Measurements from ENCODE around the gene GTF2I.

The GTF2I gene

DNA sequence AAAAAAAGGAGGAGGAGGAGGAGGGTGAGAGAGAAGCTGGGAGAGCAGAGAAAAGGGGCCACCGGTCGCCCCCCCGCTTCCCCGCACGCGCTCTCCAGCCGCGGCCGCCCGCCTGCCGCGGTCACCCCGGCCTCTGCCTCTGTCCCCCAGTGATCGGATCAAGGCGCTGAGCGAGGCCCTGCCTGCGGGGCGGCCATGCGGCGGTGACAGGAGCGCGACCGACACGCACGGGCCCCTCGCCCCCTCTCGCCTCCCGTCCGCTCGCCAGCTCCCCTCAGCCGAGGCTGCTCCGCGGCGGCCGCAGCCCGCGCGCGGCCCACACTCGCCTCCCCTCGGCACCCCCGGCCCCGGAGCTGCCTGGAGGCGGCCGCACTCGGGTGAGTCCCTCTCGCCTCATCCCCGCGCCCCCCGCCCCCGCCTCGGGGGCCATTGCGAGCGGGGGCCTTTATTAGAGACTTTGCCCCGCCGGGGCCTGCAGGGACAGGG lies at the start of gene GTF2I:
Gene GTF2I, plus strand, starts transcription at position 27 of the 486 bp plus-strand sequence. CDS start 31,411 bp downstream, outside the sequence.
- no peaks in the 10 kb centered on the region for H3K36me3 ChIP-seq (ENCODE audit: control insufficient read depth in 2 of 2, insufficient read depth in 2 of 2, low read length in 2 of 2)
- H3K4me1 ChIP-seq (ENCODE audit: control insufficient read depth in 2 of 2, insufficient read depth in 2 of 2, low read length in 2 of 2): peaks cover 11 to 20% of the 10 kb centered on the region in 2 donors
- H3K9ac ChIP-seq (ENCODE audit: low read depth in 1 of 2, low read length in 2 of 2): peak within 1 kb of the TSS; percentile 81 to 83
- peak within 1 kb of the TSS; percentile 78 to 88 for H3K4me3 ChIP-seq (ENCODE audit: low read length in 2 of 2)
- no peaks in the 10 kb centered on the region for H3K27me3 ChIP-seq (ENCODE audit: control insufficient read depth in 2 of 2, insufficient read depth in 2 of 2, low read length in 2 of 2)
- H3K9me3 ChIP-seq (ENCODE audit: control insufficient read depth in 2 of 2, low read length in 2 of 2): no peaks in the 10 kb centered on the region
- peak within 1 kb of the TSS; percentile 86 to 94 for H3K27ac ChIP-seq (ENCODE audit: low read depth in 2 of 2, low read length in 2 of 2)

DNA sequence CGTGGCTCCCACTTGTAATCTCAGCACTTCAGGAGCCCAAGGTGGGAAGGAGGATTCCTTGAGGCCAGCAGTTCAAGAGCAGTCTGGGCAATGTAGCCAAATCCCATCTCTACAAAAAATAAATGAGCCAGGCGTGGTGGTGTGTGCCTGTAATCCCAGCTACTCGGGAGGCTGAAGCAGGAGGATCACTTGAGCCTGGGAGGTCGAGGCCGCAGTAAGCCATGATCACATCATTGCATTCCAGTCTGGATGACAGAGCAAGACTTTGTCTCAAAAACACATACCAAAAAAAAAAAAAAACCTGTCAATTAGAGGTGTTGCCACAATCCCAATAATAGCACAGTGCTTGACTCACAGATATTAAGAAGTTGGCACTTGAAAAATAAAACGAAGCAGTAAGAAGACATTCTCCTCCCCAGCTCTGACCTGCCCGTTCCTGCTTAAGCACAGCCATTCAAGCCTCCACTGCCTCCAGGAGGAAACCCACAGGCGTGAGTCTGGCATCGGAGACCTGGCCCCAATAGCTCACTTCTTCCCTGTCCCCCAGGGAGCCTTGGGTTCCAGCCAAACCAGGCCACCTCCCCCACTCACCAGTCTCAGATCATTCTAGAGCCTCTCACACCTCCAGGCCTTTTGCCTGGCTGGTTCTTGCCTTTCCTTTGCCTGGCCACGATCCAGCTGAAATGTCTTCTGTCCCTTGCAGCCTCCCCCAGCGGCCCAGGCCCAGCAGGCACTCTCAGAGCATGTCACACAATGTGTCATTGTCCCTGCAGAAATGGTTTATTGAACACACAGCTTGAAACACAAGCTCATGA lies 45.3 kb upstream of the GTF2I start:
- H3K9ac ChIP-seq (ENCODE audit: low read depth in 1 of 2, low read length in 2 of 2): no peak overlapping the region

GRCh38 chr7:74615933-74616780 lies 41.4 kb upstream of the GTF2I start:
- Histone ChIP-seq H3K4me3 (ENCODE audit: low read length in 2 of 2) (no peak overlapping the region), H3K4me1 (ENCODE audit: control insufficient read depth in 2 of 2, insufficient read depth in 2 of 2, low read length in 2 of 2) (peaks cover 0 to 5% of the 10 kb centered on the region in 2 donors), H3K9me3 (ENCODE audit: control insufficient read depth in 2 of 2, low read length in 2 of 2) (no peaks in the 10 kb centered on the region), H3K27me3 (ENCODE audit: control insufficient read depth in 2 of 2, insufficient read depth in 2 of 2, low read length in 2 of 2) (no peaks in the 10 kb centered on the region), H3K9ac (ENCODE audit: low read depth in 1 of 2, low read length in 2 of 2) (no peak overlapping the region), H3K36me3 (ENCODE audit: control insufficient read depth in 2 of 2, insufficient read depth in 2 of 2, low read length in 2 of 2) (no peaks in the 10 kb centered on the region), H3K27ac (ENCODE audit: low read depth in 2 of 2, low read length in 2 of 2) (no peak overlapping the region)

More for the DNA sequence above, 45.3 kb upstream of the GTF2I start:
- Histone ChIP-seq H3K4me1 (ENCODE audit: control insufficient read depth in 2 of 2, insufficient read depth in 2 of 2, low read length in 2 of 2) (peaks cover 2 to 3% of the 10 kb centered on the region in 2 donors), H3K27me3 (ENCODE audit: control insufficient read depth in 2 of 2, insufficient read depth in 2 of 2, low read length in 2 of 2) (no peaks in the 10 kb centered on the region), H3K27ac (ENCODE audit: low read depth in 2 of 2, low read length in 2 of 2) (no peak overlapping the region), H3K36me3 (ENCODE audit: control insufficient read depth in 2 of 2, insufficient read depth in 2 of 2, low read length in 2 of 2) (no peaks in the 10 kb centered on the region), H3K4me3 (ENCODE audit: low read length in 2 of 2) (no peak overlapping the region), H3K9me3 (ENCODE audit: control insufficient read depth in 2 of 2, low read length in 2 of 2) (no peaks in the 10 kb centered on the region)

GRCh38 chr7:74617180-74617744 lies 40.3 kb upstream of the GTF2I start:
- H3K4me3 ChIP-seq (ENCODE audit: low read length in 2 of 2): no peak overlapping the region
- no peaks in the 10 kb centered on the region for H3K27me3 ChIP-seq (ENCODE audit: control insufficient read depth in 2 of 2, insufficient read depth in 2 of 2, low read length in 2 of 2)
- peaks cover 0 to 5% of the 10 kb centered on the region in 2 donors for H3K4me1 ChIP-seq (ENCODE audit: control insufficient read depth in 2 of 2, insufficient read depth in 2 of 2, low read length in 2 of 2)
- H3K36me3 ChIP-seq (ENCODE audit: control insufficient read depth in 2 of 2, insufficient read depth in 2 of 2, low read length in 2 of 2): no peaks in the 10 kb centered on the region
- H3K9ac ChIP-seq (ENCODE audit: low read depth in 1 of 2, low read length in 2 of 2): no peak overlapping the region
- H3K9me3 ChIP-seq (ENCODE audit: control insufficient read depth in 2 of 2, low read length in 2 of 2): no peaks in the 10 kb centered on the region
- H3K27ac ChIP-seq (ENCODE audit: low read depth in 2 of 2, low read length in 2 of 2): no peak overlapping the region

- H3K36me3 ChIP-seq (ENCODE audit: control insufficient read depth in 2 of 2, insufficient read depth in 2 of 2, low read length in 2 of 2): no peaks in the 10 kb centered on the region
- no peaks in the 10 kb centered on the region for H3K9me3 ChIP-seq (ENCODE audit: control insufficient read depth in 2 of 2, low read length in 2 of 2)
- H3K27ac ChIP-seq (ENCODE audit: low read depth in 2 of 2, low read length in 2 of 2): no peak overlapping the region
- H3K27me3 ChIP-seq (ENCODE audit: control insufficient read depth in 2 of 2, insufficient read depth in 2 of 2, low read length in 2 of 2): no peaks in the 10 kb centered on the region
- no peak overlapping the region for H3K4me3 ChIP-seq (ENCODE audit: low read length in 2 of 2)
- H3K9ac ChIP-seq (ENCODE audit: low read depth in 1 of 2, low read length in 2 of 2): no peak overlapping the region
- H3K4me1 ChIP-seq (ENCODE audit: control insufficient read depth in 2 of 2, insufficient read depth in 2 of 2, low read length in 2 of 2): peaks cover 0 to 5% of the 10 kb centered on the region in 2 donors
Measured at GRCh38 chr7:74619235-74619860, 38.2 kb upstream of the GTF2I start.

DNA sequence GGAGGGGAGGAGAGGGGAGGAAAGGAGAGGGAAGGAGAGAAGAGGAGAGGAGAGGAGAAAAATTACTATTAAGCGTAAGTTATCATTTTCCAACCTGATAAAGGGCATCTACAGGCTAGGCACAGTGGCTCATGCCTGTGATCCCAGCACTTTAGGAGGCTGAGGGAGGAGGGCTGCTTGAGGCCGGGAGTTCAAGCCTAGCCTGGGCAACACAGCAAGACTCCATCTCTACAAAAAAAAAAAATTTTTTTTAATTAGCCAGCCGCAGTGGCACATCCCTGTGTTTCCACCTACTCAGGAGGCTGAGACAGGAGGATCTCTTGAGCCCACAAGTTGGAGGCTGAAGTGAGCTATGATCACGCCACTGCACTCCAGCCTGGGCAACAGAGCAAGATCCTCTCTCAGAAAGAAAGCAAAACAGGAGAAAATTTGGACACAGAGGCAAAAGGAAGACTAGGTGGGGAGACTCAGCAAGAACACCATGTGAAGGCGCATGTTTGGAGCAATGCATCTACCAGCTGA lies 35.2 kb upstream of the GTF2I start:
- Histone ChIP-seq H3K27ac (ENCODE audit: low read depth in 2 of 2, low read length in 2 of 2) (no peak overlapping the region), H3K4me1 (ENCODE audit: control insufficient read depth in 2 of 2, insufficient read depth in 2 of 2, low read length in 2 of 2) (peaks cover 0 to 2% of the 10 kb centered on the region in 2 donors), H3K9me3 (ENCODE audit: control insufficient read depth in 2 of 2, low read length in 2 of 2) (no peaks in the 10 kb centered on the region), H3K9ac (ENCODE audit: low read depth in 1 of 2, low read length in 2 of 2) (no peak overlapping the region), H3K36me3 (ENCODE audit: control insufficient read depth in 2 of 2, insufficient read depth in 2 of 2, low read length in 2 of 2) (no peaks in the 10 kb centered on the region), H3K4me3 (ENCODE audit: low read length in 2 of 2) (no peak overlapping the region), H3K27me3 (ENCODE audit: control insufficient read depth in 2 of 2, insufficient read depth in 2 of 2, low read length in 2 of 2) (no peaks in the 10 kb centered on the region)

DNA sequence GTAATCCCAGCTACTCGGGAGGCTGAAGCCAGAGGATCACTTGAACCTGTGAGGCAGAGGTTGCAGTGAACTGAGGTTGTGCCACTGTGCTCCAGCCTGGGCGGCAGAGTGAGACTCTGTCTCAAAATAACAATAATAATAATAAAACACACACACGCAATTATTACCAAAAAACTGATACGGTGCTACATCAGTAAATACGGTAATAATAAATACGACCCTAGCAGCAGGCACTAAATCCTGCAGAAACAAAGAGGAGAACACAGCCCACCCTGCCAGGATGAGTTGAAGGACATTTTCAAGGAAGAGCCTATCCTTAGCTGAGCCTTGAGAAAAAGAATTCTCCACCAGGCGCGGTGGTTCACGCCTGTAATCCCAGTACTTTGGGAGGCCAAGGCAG lies 34.4 kb upstream of the GTF2I start:
- no peak overlapping the region for H3K9ac ChIP-seq (ENCODE audit: low read depth in 1 of 2, low read length in 2 of 2)
- H3K4me3 ChIP-seq (ENCODE audit: low read length in 2 of 2): no peak overlapping the region
- H3K36me3 ChIP-seq (ENCODE audit: control insufficient read depth in 2 of 2, insufficient read depth in 2 of 2, low read length in 2 of 2): no peaks in the 10 kb centered on the region
- no peaks in the 10 kb centered on the region for H3K9me3 ChIP-seq (ENCODE audit: control insufficient read depth in 2 of 2, low read length in 2 of 2)
- no peak overlapping the region for H3K27ac ChIP-seq (ENCODE audit: low read depth in 2 of 2, low read length in 2 of 2)
- no peaks in the 10 kb centered on the region for H3K27me3 ChIP-seq (ENCODE audit: control insufficient read depth in 2 of 2, insufficient read depth in 2 of 2, low read length in 2 of 2)
- H3K4me1 ChIP-seq (ENCODE audit: control insufficient read depth in 2 of 2, insufficient read depth in 2 of 2, low read length in 2 of 2): peaks cover under 1 to 3% of the 10 kb centered on the region in 2 donors

GRCh38 chr7:74625446-74625845 lies 32.1 kb upstream of the GTF2I start:
- no peak overlapping the region for H3K27ac ChIP-seq (ENCODE audit: low read depth in 2 of 2, low read length in 2 of 2)
- no peaks in the 10 kb centered on the region for H3K27me3 ChIP-seq (ENCODE audit: control insufficient read depth in 2 of 2, insufficient read depth in 2 of 2, low read length in 2 of 2)
- no peaks in the 10 kb centered on the region for H3K9me3 ChIP-seq (ENCODE audit: control insufficient read depth in 2 of 2, low read length in 2 of 2)
- no peaks in the 10 kb centered on the region for H3K36me3 ChIP-seq (ENCODE audit: control insufficient read depth in 2 of 2, insufficient read depth in 2 of 2, low read length in 2 of 2)
- H3K9ac ChIP-seq (ENCODE audit: low read depth in 1 of 2, low read length in 2 of 2): no peak overlapping the region
- no peak overlapping the region for H3K4me3 ChIP-seq (ENCODE audit: low read length in 2 of 2)
- peaks cover 3 to 4% of the 10 kb centered on the region in 2 donors for H3K4me1 ChIP-seq (ENCODE audit: control insufficient read depth in 2 of 2, insufficient read depth in 2 of 2, low read length in 2 of 2)

GRCh38 chr7:74627661-74628411 lies 29.7 kb upstream of the GTF2I start:
- no peaks in the 10 kb centered on the region for H3K27me3 ChIP-seq (ENCODE audit: control insufficient read depth in 2 of 2, insufficient read depth in 2 of 2, low read length in 2 of 2)
- H3K36me3 ChIP-seq (ENCODE audit: control insufficient read depth in 2 of 2, insufficient read depth in 2 of 2, low read length in 2 of 2): no peaks in the 10 kb centered on the region
- H3K27ac ChIP-seq (ENCODE audit: low read depth in 2 of 2, low read length in 2 of 2): no peak overlapping the region
- peaks cover 3 to 4% of the 10 kb centered on the region in 2 donors for H3K4me1 ChIP-seq (ENCODE audit: control insufficient read depth in 2 of 2, insufficient read depth in 2 of 2, low read length in 2 of 2)
- no peak overlapping the region for H3K9ac ChIP-seq (ENCODE audit: low read depth in 1 of 2, low read length in 2 of 2)
- no peaks in the 10 kb centered on the region for H3K9me3 ChIP-seq (ENCODE audit: control insufficient read depth in 2 of 2, low read length in 2 of 2)
- peak overlapping the region in 1 of 2 donors; percentile 11 for H3K4me3 ChIP-seq (ENCODE audit: low read length in 2 of 2)
